Panc1 (cell line): Measurements from ENCODE around the gene SMTNL2.
"Not testable (repeated sequence)": the region's sequence is repeated elsewhere in the genome, so short reads cannot be mapped to it uniquely, and the experiment has no call there.

Experiments used
- CTCF ChIP-seq: fragments of 450-650 bp; IDR thresholded peaks from 2 replicates; pipeline ENCODE4 v1.5.1; 2017; ENCODE audit warnings: mild to moderate bottlenecking
- POLR2AphosphoS5 ChIP-seq: IDR thresholded peaks from 2 replicates; pipeline ENCODE4 v1.6.1; 2012; ENCODE audit warnings: mild to moderate bottlenecking, low read depth, low read length, moderate library complexity
- REST ChIP-seq, 2 experiments: IDR thresholded peaks; 2 replicates each; pipeline ENCODE4 v1.6.1; 2011 to 2012; ENCODE audit warnings: low read depth in 2 of 2, control low read depth in 1 of 2, low read length in 1 of 2, mild to moderate bottlenecking in 1 of 2, moderate library complexity in 1 of 2; ENCODE audit not compliant: insufficient read depth in 1 of 2
- TCF7L2 ChIP-seq: IDR thresholded peaks from 2 replicates; pipeline ENCODE4 v1.6.1; 2011; ENCODE audit warnings: mild to moderate bottlenecking, low read depth, low read length, inconsistent platforms

GRCh38 chr17:4639301-4640059 is 55.2 kb downstream of the SMTNL2 start:
- not testable (repeated sequence) for TF ChIP-seq CTCF; TCF7L2; REST (IDR thresholded peaks at IDR 0.05; ENCODE audit: insufficient read depth in 1 of 2, low read depth in 2 of 2, low read length in 1 of 2); POLR2AphosphoS5
